DOHH2 (cell line): ENCODE data around the gene GADD45A.

Source experiments
- H3F3A ChIP-seq: fragments of 200-600 bp; sonication (generic), shearing (Covaris generic); 2 replicates; pipeline ENCODE4 v1.6.0; 2016; ENCODE audit warnings: antibody characterized with exemption, mild to moderate bottlenecking; ENCODE audit not compliant: control insufficient read depth, insufficient read depth
- H3K27ac ChIP-seq: fragments of 200-600 bp; sonication (generic); 2 replicates; pipeline ENCODE4 v1.5.1; 2014; ENCODE audit warnings: low read depth, mild to moderate bottlenecking, low read length, moderate library complexity
- H3K27me3 ChIP-seq: fragments of 200-600 bp; sonication (generic); 2 replicates; pipeline ENCODE4 v1.6.1; 2014; ENCODE audit warnings: mild to moderate bottlenecking, low read length, mixed read lengths; ENCODE audit not compliant: control insufficient read depth
- H3K36me3 ChIP-seq: fragments of 200-600 bp; sonication (generic); 2 replicates; pipeline ENCODE4 v1.6.1; 2014; ENCODE audit warnings: mild to moderate bottlenecking, low read length, moderate library complexity, mixed read lengths; ENCODE audit not compliant: control insufficient read depth
- H3K4me1 ChIP-seq: fragments of 200-600 bp; sonication (generic); 2 replicates; pipeline ENCODE4 v1.6.1; 2014; ENCODE audit warnings: mild to moderate bottlenecking, low read length, mixed read lengths; ENCODE audit not compliant: control insufficient read depth
- H3K4me2 ChIP-seq: fragments of 200-600 bp; sonication (generic); 2 replicates; pipeline ENCODE4 v1.6.0; 2014; ENCODE audit warnings: mild to moderate bottlenecking, low read length, moderate library complexity
- H3K4me3 ChIP-seq: fragments of 200-600 bp; sonication (generic); 2 replicates; pipeline ENCODE4 v1.5.1; 2014; ENCODE audit warnings: mild to moderate bottlenecking, low read length, mixed read lengths
- H3K79me2 ChIP-seq: fragments of 200-600 bp; sonication (generic); 2 replicates; pipeline ENCODE4 v1.6.1; 2014; ENCODE audit warnings: mild to moderate bottlenecking, low read length, mixed read lengths; ENCODE audit not compliant: control insufficient read depth
- H3K9me2 ChIP-seq: fragments of 200-600 bp; sonication (generic); replicated peaks from 2 replicates; pipeline ENCODE4 v1.6.1; 2014; ENCODE audit warnings: mild to moderate bottlenecking, low read length, mixed read lengths; ENCODE audit not compliant: control insufficient read depth
- H3K9me3 ChIP-seq: fragments of 200-600 bp; sonication (generic); 2 replicates; pipeline ENCODE4 v1.6.1; 2014; ENCODE audit warnings: antibody characterized with exemption, low read length, mixed read lengths; ENCODE audit not compliant: control insufficient read depth, insufficient read depth
- H4K20me1 ChIP-seq: fragments of 200-600 bp; sonication (generic); 2 replicates; pipeline ENCODE4 v1.6.0; 2014; ENCODE audit warnings: low read depth, mild to moderate bottlenecking, antibody characterized with exemption, low read length, moderate library complexity; ENCODE audit not compliant: control insufficient read depth, insufficient read depth
- CTCF ChIP-seq: fragments of 200-600 bp; sonication (generic); IDR thresholded peaks from one replicate; pipeline ENCODE4 v1.5.1; 2014; ENCODE audit warnings: antibody characterized with exemption, mild to moderate bottlenecking, low read depth, low read length; ENCODE audit not compliant: poor library complexity, severe bottlenecking
- EZH2phosphoT487 ChIP-seq: fragments of 200-600 bp; sonication (generic); IDR thresholded peaks from 2 replicates; pipeline ENCODE4 v1.6.1; 2017; ENCODE audit warnings: borderline replicate concordance, mild to moderate bottlenecking, antibody characterized with exemption, low read length, moderate library complexity, mixed read lengths

GADD45A gene

GRCh38 chr1:67680486-67680885 is 4.5 kb upstream of the GADD45A start:
- peaks cover under 1% of the 10 kb centered on the region; the same call in 1 of the 2 replicates for H3K36me3 ChIP-seq
- H3K4me1 ChIP-seq, result peaks cover 25% of the 10 kb centered on the region
- peaks cover 2% of the 10 kb centered on the region for H3K79me2 ChIP-seq
- H3K9me3 ChIP-seq, result no peaks in the 10 kb centered on the region
- peaks cover 10% of the 10 kb centered on the region; the same call in 1 of the 2 replicates for H3F3A ChIP-seq
- no peaks in the 10 kb centered on the region for H3K9me2 ChIP-seq
- H4K20me1 ChIP-seq, result no peaks in the 10 kb centered on the region
- H3K4me2 ChIP-seq, result no peak overlapping the region
- no peaks in the 10 kb centered on the region for H3K27me3 ChIP-seq
- H3K4me3 ChIP-seq, result no peak overlapping the region
- H3K27ac ChIP-seq, result no peak overlapping the region
- TF ChIP-seq CTCF (no peak), EZH2phosphoT487 (no peak)

- Histone ChIP-seq H4K20me1 (peaks cover 8% of the 10 kb centered on the region; the same call in 1 of the 2 replicates), H3K4me2 (no peak overlapping the region), H3K36me3 (peaks cover 19% of the 10 kb centered on the region), H3K4me1 (peaks cover 17% of the 10 kb centered on the region), H3K27me3 (no peaks in the 10 kb centered on the region), H3K9me2 (no peaks in the 10 kb centered on the region), H3K9me3 (no peaks in the 10 kb centered on the region), H3K79me2 (peaks cover 22% of the 10 kb centered on the region), H3K27ac (no peak overlapping the region), H3F3A (peaks cover 11% of the 10 kb centered on the region; the same call in 1 of the 2 replicates), H3K4me3 (no peak overlapping the region)
- TF ChIP-seq CTCF (no peak), EZH2phosphoT487 (no peak)
Measured at GRCh38 chr1:67682659-67683197, 2.3 kb upstream of the GADD45A start.

GRCh38 chr1:67683316-67683715 is 1.7 kb upstream of the GADD45A start:
- Histone ChIP-seq H3K27me3 (no peaks in the 10 kb centered on the region), H3F3A (peaks cover 12% of the 10 kb centered on the region; the same call in 1 of the 2 replicates), H3K27ac (no peak overlapping the region), H4K20me1 (peaks cover 8% of the 10 kb centered on the region; the same call in 1 of the 2 replicates), H3K79me2 (peaks cover 23% of the 10 kb centered on the region), H3K36me3 (peaks cover 24% of the 10 kb centered on the region), H3K4me3 (no peak overlapping the region), H3K4me2 (no peak overlapping the region), H3K9me3 (no peaks in the 10 kb centered on the region), H3K4me1 (peaks cover 17% of the 10 kb centered on the region), H3K9me2 (no peaks in the 10 kb centered on the region)
- TF ChIP-seq CTCF (no peak), EZH2phosphoT487 (no peak)
